Caco-2 (cell line): ENCODE measurements around the gene SIM1. TPM values are rescaled to one million over a fixed set of nuclear protein-coding genes. Genes with fewer than 3 reads are reported as not detected.

Experiments
- BruUV-seq: library from RNA; stranded (reverse); fragments of 400-500 nt; replicated peaks from 2 replicates; lab custom pipeline; 2021; lab: Mats Ljungman, UMichigan
- CTCF ChIA-PET: fragments of 300-600 bp; sonication (Branson Sonifier 250); formaldehyde crosslinking; loops from one replicate; lab custom pipeline; 2022; ENCODE audit warnings: antibody characterized with exemption; lab: Charles Lee
- POLR2A ChIA-PET: fragments of 300-600 bp; sonication (Branson Sonifier 250); formaldehyde crosslinking; loops from one replicate; lab custom pipeline; 2022; ENCODE audit warnings: antibody characterized with exemption; lab: Charles Lee
- DNase-seq, 2 experiments: peaks; one replicate each; pipeline versions ENCODE4 v3.0.0 to v3.0.0-alpha.2; 2020 to 2022
- H3K27me3 ChIP-seq: replicated peaks from 2 replicates; pipeline ENCODE4 v1.6.0; 2011; ENCODE audit warnings: low read length; ENCODE audit not compliant: control insufficient read depth, insufficient read depth
- H3K36me3 ChIP-seq: 2 replicates; pipeline ENCODE4 v1.5.1; 2011; ENCODE audit warnings: low read length; ENCODE audit not compliant: control insufficient read depth, insufficient read depth
- H3K4me1 ChIP-seq: fragments of 250-450 bp; sonication (Bioruptor Pico); 2 replicates; pipeline ENCODE4 v1.5.1; 2020; ENCODE audit warnings: mild to moderate bottlenecking
- H3K4me3 ChIP-seq: 2 replicates; pipeline ENCODE4 v1.5.1; 2011; ENCODE audit warnings: low read depth, mild to moderate bottlenecking, control low read depth, low read length
- H3K9me3 ChIP-seq: fragments of 250-450 bp; sonication (Bioruptor Pico); 2 replicates; pipeline ENCODE4 v1.5.1; 2020; ENCODE audit warnings: mild to moderate bottlenecking, moderate library complexity
- H3K27ac Mint-ChIP-seq: one replicate; pipeline ENCODE4 v1.8.0; 2022; ENCODE audit warnings: mixed read lengths; ENCODE audit not compliant: unreplicated experiment
- H3K27me3 Mint-ChIP-seq: one replicate; pipeline ENCODE4 v1.8.0; 2022; ENCODE audit warnings: mixed read lengths; ENCODE audit not compliant: insufficient read depth, unreplicated experiment
- H3K36me3 Mint-ChIP-seq: one replicate; pipeline ENCODE4 v1.8.0; 2022; ENCODE audit warnings: mild to moderate bottlenecking, mixed read lengths; ENCODE audit not compliant: insufficient read depth, unreplicated experiment
- H3K4me1 Mint-ChIP-seq: one replicate; pipeline ENCODE4 v1.8.0; 2022; ENCODE audit warnings: low read depth, mixed read lengths; ENCODE audit not compliant: unreplicated experiment
- H3K4me3 Mint-ChIP-seq: one replicate; pipeline ENCODE4 v1.8.0; 2022; ENCODE audit warnings: mild to moderate bottlenecking, moderate library complexity, mixed read lengths; ENCODE audit not compliant: unreplicated experiment
- H3K9me3 Mint-ChIP-seq: one replicate; pipeline ENCODE4 v1.8.0; 2022; ENCODE audit warnings: mixed read lengths; ENCODE audit not compliant: unreplicated experiment
- intact Hi-C: fragments of 100-400 bp; cut with micrococcal nuclease; formaldehyde crosslinking; loops from one replicate; pipeline ENCODE4 v1.10.0; 2022; ENCODE audit not compliant: unreplicated experiment
- total RNA-seq: library from RNA; stranded (reverse); gene quantifications from 2 replicates; pipeline ENCODE4 v1.2.3, GENCODE V29; 2022
- TF ChIP-seq, protein P1 (sequence below), 2 experiments: fragments of 200-600 bp in 1 of 2; IDR thresholded peaks; 1 replicate in 1 of 2; 2 replicates in 1 of 2; pipeline versions ENCODE4 v1.5.1 to v1.8.0; 2011 to 2022; ENCODE audit warnings: antibody characterized with exemption in 1 of 2, control low read depth in 1 of 2, inconsistent platforms in 1 of 2, low read depth in 1 of 2, low read length in 1 of 2, mild to moderate bottlenecking in 1 of 2, moderate library complexity in 1 of 2; ENCODE audit not compliant: insufficient read depth in 1 of 2, severe bottlenecking in 1 of 2, unreplicated experiment in 1 of 2

SIM1 gene
- total RNA-seq, 1 experiment from 2014 or later, result not detected

- H3K36me3 Mint-ChIP-seq, result no peaks in the 10 kb centered on the region
- no TSS peak for BruUV-seq
- TF ChIP-seq, protein P1, sequence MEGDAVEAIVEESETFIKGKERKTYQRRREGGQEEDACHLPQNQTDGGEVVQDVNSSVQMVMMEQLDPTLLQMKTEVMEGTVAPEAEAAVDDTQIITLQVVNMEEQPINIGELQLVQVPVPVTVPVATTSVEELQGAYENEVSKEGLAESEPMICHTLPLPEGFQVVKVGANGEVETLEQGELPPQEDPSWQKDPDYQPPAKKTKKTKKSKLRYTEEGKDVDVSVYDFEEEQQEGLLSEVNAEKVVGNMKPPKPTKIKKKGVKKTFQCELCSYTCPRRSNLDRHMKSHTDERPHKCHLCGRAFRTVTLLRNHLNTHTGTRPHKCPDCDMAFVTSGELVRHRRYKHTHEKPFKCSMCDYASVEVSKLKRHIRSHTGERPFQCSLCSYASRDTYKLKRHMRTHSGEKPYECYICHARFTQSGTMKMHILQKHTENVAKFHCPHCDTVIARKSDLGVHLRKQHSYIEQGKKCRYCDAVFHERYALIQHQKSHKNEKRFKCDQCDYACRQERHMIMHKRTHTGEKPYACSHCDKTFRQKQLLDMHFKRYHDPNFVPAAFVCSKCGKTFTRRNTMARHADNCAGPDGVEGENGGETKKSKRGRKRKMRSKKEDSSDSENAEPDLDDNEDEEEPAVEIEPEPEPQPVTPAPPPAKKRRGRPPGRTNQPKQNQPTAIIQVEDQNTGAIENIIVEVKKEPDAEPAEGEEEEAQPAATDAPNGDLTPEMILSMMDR (IDR thresholded peaks at IDR 0.05; ENCODE audit: insufficient read depth in 1 of 2, low read depth in 1 of 2, low read length in 1 of 2, severe bottlenecking in 1 of 2, unreplicated experiment in 1 of 2), result no peak
- H3K27me3 ChIP-seq, result no peaks in the 10 kb centered on the region
- no peaks in the 10 kb centered on the region for H3K9me3 Mint-ChIP-seq
- ChIA-PET POLR2A (no interaction called here), CTCF (no interaction called here)
- no peaks in the 10 kb centered on the region for H3K9me3 ChIP-seq
- H3K27me3 Mint-ChIP-seq, result no peaks in the 10 kb centered on the region
- H3K27ac Mint-ChIP-seq, result no peak overlapping the region
- intact Hi-C loops, result loop anchor here (10.0 kb wide), 1 partner anchor 218 kb away; no protein-coding TSS in a partner anchor
- H3K36me3 ChIP-seq, result no peaks in the 10 kb centered on the region
- H3K4me3 Mint-ChIP-seq, result no peak overlapping the region
- no peak overlapping the region for H3K4me3 ChIP-seq
- no peak for DNase-seq
- no peaks in the 10 kb centered on the region for H3K4me1 ChIP-seq
- H3K4me1 Mint-ChIP-seq, result no peaks in the 10 kb centered on the region
These were observed 8.0 kb upstream of the SIM1 start for GRCh38 chr6:100472674-100473073.

DNA sequence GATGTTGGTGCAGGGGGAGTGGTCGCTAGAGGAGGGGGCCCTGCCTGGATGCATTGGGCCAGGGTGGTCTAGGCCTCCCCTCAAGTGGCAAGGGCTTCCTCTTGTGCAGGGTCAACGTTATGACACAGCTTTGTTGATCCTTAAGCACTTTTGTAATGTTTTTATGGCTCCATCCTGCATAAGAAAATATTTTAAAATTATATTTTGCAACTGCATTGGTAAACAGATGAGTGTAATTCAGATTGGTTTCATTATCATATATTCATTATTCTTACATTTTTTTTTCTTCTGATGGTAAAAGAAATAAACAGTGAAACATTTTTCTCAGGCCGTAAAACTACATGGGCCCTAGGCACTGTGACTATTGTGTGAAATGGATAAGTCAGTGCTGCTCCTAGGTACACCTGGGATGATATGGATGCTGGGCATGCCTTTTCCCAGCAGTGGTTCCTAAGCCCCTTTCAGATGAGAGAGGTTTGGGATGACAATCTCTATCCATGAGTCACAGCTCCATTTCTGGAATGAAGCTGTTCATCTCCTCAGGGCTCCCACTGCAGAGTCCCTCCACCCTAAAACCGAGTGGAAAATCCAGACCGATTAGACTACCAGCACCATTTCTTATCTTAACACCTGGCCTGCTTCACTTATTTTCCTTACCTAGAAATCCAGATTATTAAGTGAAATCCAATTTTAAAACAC is 5.8 kb upstream of the SIM1 start:
- no peak overlapping the region for H3K4me3 ChIP-seq
- no peaks in the 10 kb centered on the region for H3K9me3 ChIP-seq
- Mint-ChIP-seq H3K27ac (no peak overlapping the region), H3K4me3 (no peak overlapping the region), H3K36me3 (no peaks in the 10 kb centered on the region), H3K27me3 (no peaks in the 10 kb centered on the region), H3K4me1 (no peaks in the 10 kb centered on the region), H3K9me3 (no peaks in the 10 kb centered on the region)
- ChIA-PET CTCF (no interaction called here), POLR2A (no interaction called here)
- H3K36me3 ChIP-seq, result no peaks in the 10 kb centered on the region
- no peaks in the 10 kb centered on the region for H3K27me3 ChIP-seq
- BruUV-seq, result no TSS peak
- no peaks in the 10 kb centered on the region for H3K4me1 ChIP-seq
- intact Hi-C loops, result loop anchor here (10.0 kb wide), 1 partner anchor 216 kb away; no protein-coding TSS in a partner anchor
- no peak for DNase-seq
- TF ChIP-seq, protein P1 (IDR thresholded peaks at IDR 0.05; ENCODE audit: insufficient read depth in 1 of 2, low read depth in 1 of 2, low read length in 1 of 2, severe bottlenecking in 1 of 2, unreplicated experiment in 1 of 2), result no peak

- Histone ChIP-seq H3K27me3 (no peaks in the 10 kb centered on the region), H3K36me3 (no peaks in the 10 kb centered on the region), H3K4me3 (no peak overlapping the region), H3K9me3 (no peaks in the 10 kb centered on the region), H3K4me1 (no peaks in the 10 kb centered on the region)
- Mint-ChIP-seq H3K9me3 (no peaks in the 10 kb centered on the region), H3K36me3 (no peaks in the 10 kb centered on the region), H3K4me1 (no peaks in the 10 kb centered on the region), H3K27me3 (no peaks in the 10 kb centered on the region), H3K27ac (no peak overlapping the region), H3K4me3 (no peak overlapping the region)
- POLR2A ChIA-PET, result no interaction called here
- no TSS peak for BruUV-seq
- TF ChIP-seq, protein P1 (IDR thresholded peaks at IDR 0.05; ENCODE audit: insufficient read depth in 1 of 2, low read depth in 1 of 2, low read length in 1 of 2, severe bottlenecking in 1 of 2, unreplicated experiment in 1 of 2), result no peak
- intact Hi-C loops, result no loop called here
- DNase-seq, result no peak
- CTCF ChIA-PET, result no interaction called here
These were observed 4.6 kb upstream of the SIM1 start for GRCh38 chr6:100469101-100469859.
